Transverse colon (tissue), 4 donors: Measurements from ENCODE around the gene TCF19. TPM values are rescaled to one million over a fixed set of nuclear protein-coding genes. Genes with fewer than 3 reads are reported as not detected.

Source experiments
- DNase-seq: peaks from one replicate; pipeline ENCODE4 v3.0.0-alpha.2; 2019
- H3K27ac ChIP-seq, 4 donors: fragments of 200-600 bp; sonication (generic); 2 replicates each; pipeline ENCODE4 v1.5.1; 2016 to 2018; ENCODE audit warnings: inconsistent platforms in 4 of 4
- H3K27me3 ChIP-seq: fragments of 200-600 bp; sonication (generic); 2 replicates; pipeline ENCODE4 v1.5.1; 2017; ENCODE audit warnings: inconsistent platforms
- H3K36me3 ChIP-seq, 4 donors: fragments of 200-600 bp; sonication (generic); 2 replicates each; pipeline ENCODE4 v1.5.1; 2017 to 2019; ENCODE audit warnings: inconsistent platforms in 4 of 4
- H3K4me1 ChIP-seq, 4 donors: fragments of 200-600 bp; sonication (generic); 2 replicates each; pipeline ENCODE4 v1.5.1; 2017 to 2020; ENCODE audit warnings: inconsistent platforms in 4 of 4
- H3K4me3 ChIP-seq, 4 donors: fragments of 200-600 bp; sonication (generic); 1 replicate in 1 of 4; 2 replicates in 3 of 4; pipeline versions ENCODE4 v1.5.1 to v1.6.1; 2017 to 2019; ENCODE audit warnings: inconsistent platforms in 4 of 4
- H3K9me3 ChIP-seq, 2 donors: fragments of 200-600 bp; sonication (generic); 2 replicates each; pipeline ENCODE4 v1.5.1; 2017 to 2019; ENCODE audit warnings: inconsistent platforms in 2 of 2
- CTCF ChIP-seq, 5 experiments: fragments of 200-600 bp in 3 of 5; fragments of 450-650 bp in 2 of 5; sonication (generic) in 3 of 5; IDR thresholded peaks; 1 replicate in 2 of 5; 2 replicates in 3 of 5; pipeline ENCODE4 v1.5.1; 2016 to 2017; ENCODE audit warnings: antibody characterized with exemption in 5 of 5, inconsistent platforms in 3 of 5, mild to moderate bottlenecking in 2 of 5, moderate library complexity in 1 of 5
- EP300 ChIP-seq: sonication (generic); formaldehyde crosslinking; IDR thresholded peaks from one replicate; pipeline ENCODE4 v1.6.1; 2017; ENCODE audit warnings: antibody characterized with exemption, low read depth
- POLR2A ChIP-seq: fragments of 450-650 bp; IDR thresholded peaks from one replicate; pipeline ENCODE4 v1.6.1; 2016; ENCODE audit warnings: antibody characterized with exemption, mild to moderate bottlenecking, moderate library complexity
- POLR2AphosphoS5 ChIP-seq, 3 donors: sonication (generic); formaldehyde crosslinking; IDR thresholded peaks; one replicate each; pipeline ENCODE4 v1.6.1; 2016; ENCODE audit warnings: antibody characterized with exemption in 3 of 3
- WGBS, 2 donors: methylation state at CpG; one replicate each; pipeline ENCODE4 v1.1.5; 2018; ENCODE audit warnings: low coverage in 1 of 2; 5-methylcytosine and 5-hydroxymethylcytosine counted together
- in situ Hi-C, 4 donors: fragments of 200-750 bp; cut with MboI; loops; one replicate each; pipeline versions ENCODE4 v1.15.0 to v1.15.1; 2017; ENCODE audit warnings: low sequenced_read_pairs in 3 of 4, low pct_ligation_motif_present in 1 of 4, low pct_unique_long_range_greater_than_20kb in 1 of 4
- intact Hi-C: fragments of 100-400 bp; cut with DNase I; formaldehyde crosslinking; loops from one replicate; pipeline ENCODE4 v1.15.1; 2023; ENCODE audit warnings: low total_unique reads
- total RNA-seq, 4 donors: library from RNA; depleted of rRNA; stranded (reverse); fragments of >200 nt; gene quantifications; one replicate each; pipeline ENCODE4 v1.1.0, GENCODE V29; 2016

TCF19 gene
- total RNA-seq, 4 donors from 2014 or later, result 1.6 to 5.2 (median 3.1) TPM

GRCh38 chr6:31154436-31154835 is 4.0 kb upstream of the TCF19 start:
- WGBS, 2 donors, result 94 to 96% methylated on average over 3 to 15 of the region's 15 CpGs
- intact Hi-C loops, result no loop called here

GRCh38 chr6:31156641-31157040 is 1.7 kb upstream of the TCF19 start:
- 90 to 93% methylated on average over 5 to 7 of the region's 7 CpGs for whole genome bisulfite sequencing, 2 donors
- Histone ChIP-seq H3K27me3 (no peaks in the 10 kb centered on the region), H3K4me1 (peaks cover 11 to 20% (median 19%) of the 10 kb centered on the region in 4 donors), H3K36me3 (no peaks in the 10 kb centered on the region), H3K27ac (no peak overlapping the region), H3K9me3 (no peaks in the 10 kb centered on the region), H3K4me3 (no peak overlapping the region)
- intact Hi-C loops (no loop called here), in situ Hi-C loops (no loop called here)
- no peak for DNase-seq
- TF ChIP-seq POLR2AphosphoS5 (IDR thresholded peaks at IDR 0.05), result no peak
- TF ChIP-seq POLR2A, result no peak
- TF ChIP-seq CTCF (IDR thresholded peaks at IDR 0.05), result no peak
- TF ChIP-seq EP300, result no peak

More at GRCh38 chr6:31154436-31154835, 4.0 kb upstream of the TCF19 start:
- Histone ChIP-seq H3K4me1 (peaks cover 7 to 15% (median 14%) of the 10 kb centered on the region in 4 donors), H3K9me3 (no peaks in the 10 kb centered on the region), H3K36me3 (no peaks in the 10 kb centered on the region), H3K27ac (no peak overlapping the region), H3K4me3 (no peak overlapping the region), H3K27me3 (no peaks in the 10 kb centered on the region)
- DNase-seq, result no peak
- TF ChIP-seq POLR2AphosphoS5 (IDR thresholded peaks at IDR 0.05) (no peak), EP300 (no peak), CTCF (IDR thresholded peaks at IDR 0.05) (no peak), POLR2A (no peak)
- in situ Hi-C loops, result no loop called here

- Histone ChIP-seq H3K4me1 (peaks cover 11 to 20% (median 19%) of the 10 kb centered on the region in 4 donors), H3K27me3 (no peaks in the 10 kb centered on the region), H3K27ac (peak within 1 kb of the TSS; percentile 80 to 90 (median 86)), H3K4me3 (peak within 1 kb of the TSS; percentile 56 to 71 (median 63)), H3K36me3 (no peaks in the 10 kb centered on the region), H3K9me3 (no peaks in the 10 kb centered on the region)
- intact Hi-C loops, result no loop called here
- in situ Hi-C loops, result no loop called here
- TF ChIP-seq POLR2A (no peak), POLR2AphosphoS5 (IDR thresholded peaks at IDR 0.05) (no peak), CTCF (IDR thresholded peaks at IDR 0.05) (no peak), EP300 (no peak)
- no peak for DNase-seq
- 0 to 8% methylated on average over 6 to 14 of the region's 14 CpGs for WGBS, 2 donors
Measured at GRCh38 chr6:31157513-31158139, 763 bp upstream of the TCF19 start, which contains the start of gene CCHCR1. Gene CCHCR1, minus strand, starts transcription at chr6:31157802. Its CDS starts 202 bp downstream, at chr6:31157600.

GRCh38 chr6:31158863-31159855 is 770 bp downstream of the TCF19 start:
- WGBS, 2 donors, result 0 to 14% methylated on average over 4 to 35 of the region's 35 CpGs

More at GRCh38 chr6:31158863-31159855, 770 bp downstream of the TCF19 start:
- peak overlapping the region; percentile 56 to 71 (median 63) for H3K4me3 ChIP-seq
- DNase-seq, result no peak
- in situ Hi-C loops, result no loop called here
- no peaks in the 10 kb centered on the region for H3K9me3 ChIP-seq
- peaks cover 11 to 20% (median 19%) of the 10 kb centered on the region in 4 donors for H3K4me1 ChIP-seq
- intact Hi-C loops, result no loop called here
- no peak for TF ChIP-seq POLR2A
- TF ChIP-seq CTCF (IDR thresholded peaks at IDR 0.05), result no peak
- no peak for TF ChIP-seq POLR2AphosphoS5 (IDR thresholded peaks at IDR 0.05)
- no peak for TF ChIP-seq EP300
- H3K36me3 ChIP-seq, result no peaks in the 10 kb centered on the region
- H3K27me3 ChIP-seq, result no peaks in the 10 kb centered on the region
- peak overlapping the region; percentile 75 to 90 (median 86) for H3K27ac ChIP-seq
